Thyroid gland (tissue), 4 donors: Measurements from ENCODE around the gene MR1. TPM values are rescaled to one million over a fixed set of nuclear protein-coding genes. Genes with fewer than 3 reads are reported as not detected.
A peak's percentile ranks its signal among the peaks of the same experiment; 100 is the strongest.

Experiments
- DNase-seq, 2 donors: peaks; one replicate each; pipeline ENCODE4 v3.0.0-alpha.2; 2019
- H3K27ac ChIP-seq, 3 donors: fragments of 200-600 bp; sonication (generic); 1 replicate in 2 of 3; 2 replicates in 1 of 3; pipeline ENCODE4 v1.5.1; 2016 to 2019; ENCODE audit warnings: mild to moderate bottlenecking in 1 of 3, moderate library complexity in 1 of 3
- H3K27me3 ChIP-seq: fragments of 200-600 bp; sonication (generic); one replicate; pipeline ENCODE4 v1.5.1; 2019
- H3K36me3 ChIP-seq, 2 donors: fragments of 200-600 bp; sonication (generic); one replicate each; pipeline ENCODE4 v1.5.1; 2016 to 2019
- H3K4me1 ChIP-seq, 2 donors: fragments of 200-600 bp; sonication (generic); one replicate each; pipeline ENCODE4 v1.5.1; 2017 to 2019
- H3K4me3 ChIP-seq, 3 donors: fragments of 200-600 bp; sonication (generic); replicated peaks in 1 of 3; 1 replicate in 2 of 3; 2 replicates in 1 of 3; pipeline ENCODE4 v1.5.1; 2016; ENCODE audit warnings: mild to moderate bottlenecking in 1 of 3
- H3K9me3 ChIP-seq: fragments of 200-600 bp; sonication (generic); one replicate; pipeline ENCODE4 v1.5.1; 2017
- POLR2A ChIP-seq, 2 donors: fragments of 450-650 bp; IDR thresholded peaks; one replicate each; pipeline ENCODE4 v1.6.1; 2017; ENCODE audit warnings: antibody characterized with exemption in 2 of 2, mild to moderate bottlenecking in 2 of 2, moderate library complexity in 1 of 2
- WGBS, 2 donors: methylation state at CpG; one replicate each; pipeline ENCODE4 v1.1.5; 2017; 5-methylcytosine and 5-hydroxymethylcytosine counted together
- intact Hi-C: fragments of 100-400 bp; cut with DNase I; formaldehyde crosslinking; loops from one replicate; pipeline ENCODE4 v1.15.1; 2023
- total RNA-seq, 4 donors: library from RNA; depleted of rRNA; stranded (reverse); fragments of >200 nt; gene quantifications; one replicate each; pipeline ENCODE4 v1.2.3, GENCODE V29; 2016
- TF ChIP-seq, protein P1 (sequence below), 6 experiments: fragments of 200-600 bp in 3 of 6; fragments of 450-650 bp in 3 of 6; sonication (generic) in 3 of 6; IDR thresholded peaks; one replicate each; pipeline ENCODE4 v1.5.1; 2016 to 2019; ENCODE audit warnings: antibody characterized with exemption in 6 of 6, mild to moderate bottlenecking in 2 of 6, inconsistent platforms in 1 of 6, moderate library complexity in 1 of 6

The MR1 gene
- total RNA-seq, 4 donors from 2014 or later: 21.9 to 32.2 (median 25.2) TPM

DNA sequence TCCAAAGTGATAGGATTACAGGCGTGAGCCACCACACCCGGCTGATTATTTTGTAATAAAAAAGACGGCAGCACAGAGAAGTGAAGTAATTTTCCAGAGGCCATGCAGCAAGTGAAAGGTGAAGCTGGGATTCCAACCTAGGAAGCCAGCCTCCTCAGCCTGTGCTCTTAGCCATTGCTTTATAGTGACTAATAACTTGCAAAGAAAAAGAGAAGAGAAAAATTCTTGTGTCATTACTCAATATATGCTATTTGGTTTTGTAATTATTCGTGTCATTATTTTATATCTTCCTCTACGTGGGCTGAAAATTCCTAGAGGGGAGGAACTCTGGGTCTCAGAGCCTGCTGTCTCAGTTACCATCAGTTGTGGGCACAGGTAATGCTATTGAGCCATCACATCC lies 53.1 kb downstream of the MR1 start:
- intact Hi-C loops: loop anchor here (5.0 kb wide), 1 partner anchor 55 kb away; no protein-coding TSS in a partner anchor
- Histone ChIP-seq H3K27me3 (no peaks in the 10 kb centered on the region), H3K4me1 (peaks cover 7 to 8% of the 10 kb centered on the region in 2 donors), H3K9me3 (no peaks in the 10 kb centered on the region), H3K27ac (no peak overlapping the region), H3K4me3 (no peak overlapping the region), H3K36me3 (no peaks in the 10 kb centered on the region)
- no peak for TF ChIP-seq POLR2A (IDR thresholded peaks at IDR 0.05)
- TF ChIP-seq, protein P1, sequence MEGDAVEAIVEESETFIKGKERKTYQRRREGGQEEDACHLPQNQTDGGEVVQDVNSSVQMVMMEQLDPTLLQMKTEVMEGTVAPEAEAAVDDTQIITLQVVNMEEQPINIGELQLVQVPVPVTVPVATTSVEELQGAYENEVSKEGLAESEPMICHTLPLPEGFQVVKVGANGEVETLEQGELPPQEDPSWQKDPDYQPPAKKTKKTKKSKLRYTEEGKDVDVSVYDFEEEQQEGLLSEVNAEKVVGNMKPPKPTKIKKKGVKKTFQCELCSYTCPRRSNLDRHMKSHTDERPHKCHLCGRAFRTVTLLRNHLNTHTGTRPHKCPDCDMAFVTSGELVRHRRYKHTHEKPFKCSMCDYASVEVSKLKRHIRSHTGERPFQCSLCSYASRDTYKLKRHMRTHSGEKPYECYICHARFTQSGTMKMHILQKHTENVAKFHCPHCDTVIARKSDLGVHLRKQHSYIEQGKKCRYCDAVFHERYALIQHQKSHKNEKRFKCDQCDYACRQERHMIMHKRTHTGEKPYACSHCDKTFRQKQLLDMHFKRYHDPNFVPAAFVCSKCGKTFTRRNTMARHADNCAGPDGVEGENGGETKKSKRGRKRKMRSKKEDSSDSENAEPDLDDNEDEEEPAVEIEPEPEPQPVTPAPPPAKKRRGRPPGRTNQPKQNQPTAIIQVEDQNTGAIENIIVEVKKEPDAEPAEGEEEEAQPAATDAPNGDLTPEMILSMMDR (IDR thresholded peaks at IDR 0.05): no peak
- WGBS, 2 donors: 77 to 86% methylated on average over 5 of the region's 5 CpGs
- no peak for DNase-seq

DNA sequence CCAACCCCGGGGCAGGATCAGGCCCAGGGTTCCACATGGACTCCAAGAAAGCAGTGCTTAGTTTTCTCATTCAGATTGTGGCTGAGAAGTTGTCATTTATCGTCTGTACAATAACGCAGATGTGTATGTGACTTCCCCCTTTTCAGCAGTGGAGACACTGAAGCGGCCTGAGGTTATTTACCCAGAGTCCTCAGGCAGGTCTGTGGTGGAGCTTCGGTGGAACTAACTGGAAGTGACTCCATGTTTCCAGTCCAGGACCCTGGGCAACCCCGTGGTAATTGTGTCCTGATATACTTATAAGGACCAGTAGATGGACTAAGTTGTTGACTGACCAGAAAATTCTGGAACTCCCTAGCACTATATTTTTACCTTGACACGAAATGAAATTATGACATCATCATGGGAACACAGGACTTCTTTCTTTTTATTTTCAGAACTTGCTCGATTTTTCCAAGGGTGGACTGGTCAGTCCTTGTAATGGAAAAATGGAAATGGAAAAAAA lies 53.7 kb downstream of the MR1 start:
- WGBS, 2 donors: 70 to 74% methylated on average over 8 of the region's 8 CpGs
- Histone ChIP-seq H3K36me3 (no peaks in the 10 kb centered on the region), H3K27me3 (no peaks in the 10 kb centered on the region), H3K9me3 (no peaks in the 10 kb centered on the region), H3K27ac (no peak overlapping the region), H3K4me3 (no peak overlapping the region), H3K4me1 (peaks cover 7 to 8% of the 10 kb centered on the region in 2 donors)
- intact Hi-C loops: loop anchor here (5.0 kb wide), 1 partner anchor 55 kb away; no protein-coding TSS in a partner anchor
- TF ChIP-seq POLR2A (IDR thresholded peaks at IDR 0.05): no peak
- TF ChIP-seq, protein P1 (IDR thresholded peaks at IDR 0.05): no peak
- DNase-seq: no peak

DNA sequence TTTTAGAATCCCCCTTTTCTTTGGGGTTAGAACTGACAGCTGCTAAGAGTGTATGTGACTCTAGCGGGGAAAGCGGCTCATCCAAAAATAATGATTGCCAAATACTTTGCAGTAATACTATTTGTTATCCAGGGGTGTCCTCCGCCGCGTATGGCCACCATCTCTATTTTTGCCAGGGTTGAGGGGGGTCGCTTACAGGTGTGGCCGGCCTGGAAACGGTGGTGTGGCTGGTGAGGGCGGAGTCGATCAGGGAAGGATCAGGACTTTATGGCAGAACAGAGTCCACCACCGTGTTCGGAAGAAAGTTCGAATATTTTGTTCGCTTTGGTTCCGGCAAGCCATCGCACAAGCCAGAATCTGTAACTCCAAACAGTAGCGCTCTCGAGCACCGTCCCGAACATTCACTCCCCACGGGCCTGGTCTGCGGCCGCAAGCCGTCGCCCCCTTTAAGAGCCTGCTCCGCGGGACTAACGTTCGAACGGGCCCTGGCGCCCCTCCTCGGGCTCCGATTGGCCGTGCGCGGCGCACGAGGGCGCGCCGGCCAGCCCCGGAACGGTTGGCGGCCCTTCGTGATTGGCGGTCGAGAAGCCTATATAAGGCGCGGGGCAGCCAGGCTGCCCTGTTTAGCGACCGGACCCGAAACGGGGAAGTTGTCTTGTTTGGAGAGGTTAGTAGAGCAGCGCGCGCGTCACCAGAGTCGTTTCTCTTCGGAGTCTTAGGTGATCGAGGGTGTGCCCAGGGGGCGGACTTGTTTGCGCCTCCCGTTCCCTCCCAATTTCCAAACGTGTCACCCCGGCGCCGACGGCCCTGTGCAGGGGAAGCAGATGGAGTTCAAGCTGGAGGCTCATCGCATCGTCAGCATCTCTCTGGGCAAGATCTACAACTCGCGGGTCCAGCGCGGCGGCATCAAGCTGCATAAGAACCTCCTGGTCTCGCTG lies 54.6 kb downstream of the MR1 start, which contains the start of gene IER5:
Gene IER5, plus strand, starts transcription at position 622 of the 938 bp plus-strand sequence. Its CDS starts 203 bp downstream, at position 825.
- intact Hi-C loops: loop anchor here (5.0 kb wide), 1 partner anchor 54 kb away; no protein-coding TSS in a partner anchor
- Histone ChIP-seq H3K27me3 (no peaks in the 10 kb centered on the region), H3K9me3 (no peaks in the 10 kb centered on the region), H3K36me3 (no peaks in the 10 kb centered on the region), H3K27ac (peak within 1 kb of the TSS; percentile 56 to 85 (median 82)), H3K4me1 (peaks cover 7 to 8% of the 10 kb centered on the region in 2 donors), H3K4me3 (peak within 1 kb of the TSS; percentile 63 to 76 (median 70))
- TF ChIP-seq, protein P1 (IDR thresholded peaks at IDR 0.05): peak in 1 of 6 experiments; percentile 14
- TF ChIP-seq POLR2A (IDR thresholded peaks at IDR 0.05): peak; percentile 92 to 100
- DNase-seq: peak; percentile 95 to 96
- 5 to 6% methylated on average over 53 to 59 of the region's 76 CpGs for WGBS, 2 donors

DNA sequence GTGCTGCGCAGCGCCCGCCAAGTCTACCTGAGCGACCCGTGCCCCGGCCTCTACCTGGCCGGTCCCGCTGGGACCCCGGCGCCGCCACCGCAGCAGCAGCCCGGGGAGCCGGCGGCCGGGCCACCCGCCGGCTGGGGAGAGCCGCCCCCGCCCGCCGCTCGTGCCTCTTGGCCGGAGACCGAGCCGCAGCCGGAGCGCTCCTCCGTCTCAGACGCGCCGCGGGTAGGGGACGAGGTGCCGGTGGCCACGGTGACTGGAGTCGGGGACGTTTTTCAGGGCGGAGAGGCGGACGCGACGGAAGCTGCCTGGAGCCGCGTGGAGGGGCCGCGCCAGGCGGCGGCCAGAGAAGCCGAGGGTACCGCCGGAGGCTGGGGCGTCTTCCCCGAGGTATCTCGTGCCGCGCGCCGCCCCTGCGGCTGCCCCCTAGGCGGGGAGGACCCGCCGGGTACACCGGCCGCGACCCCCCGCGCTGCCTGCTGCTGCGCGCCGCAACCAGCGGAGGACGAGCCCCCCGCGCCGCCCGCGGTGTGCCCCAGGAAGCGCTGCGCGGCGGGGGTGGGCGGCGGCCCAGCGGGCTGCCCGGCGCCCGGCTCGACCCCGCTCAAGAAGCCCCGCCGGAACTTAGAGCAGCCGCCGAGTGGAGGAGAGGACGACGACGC lies 55.4 kb downstream of the MR1 start:
- peak; percentile 33 to 46 for DNase-seq
- H3K4me1 ChIP-seq: peaks cover 7 to 8% of the 10 kb centered on the region in 2 donors
- H3K27ac ChIP-seq: peak overlapping the region; percentile 56 to 85 (median 82)
- TF ChIP-seq, protein P1 (IDR thresholded peaks at IDR 0.05): no peak
- no peak for TF ChIP-seq POLR2A (IDR thresholded peaks at IDR 0.05)
- intact Hi-C loops: loop anchor here (5.0 kb wide), 1 partner anchor 53 kb away; no protein-coding TSS in a partner anchor
- peak overlapping the region; percentile 63 to 76 (median 70) for H3K4me3 ChIP-seq
- no peaks in the 10 kb centered on the region for H3K9me3 ChIP-seq
- WGBS, 2 donors: 0% methylated on average over 2 to 13 of the region's 97 CpGs
- no peaks in the 10 kb centered on the region for H3K36me3 ChIP-seq
- H3K27me3 ChIP-seq: no peaks in the 10 kb centered on the region
